Heart left ventricle (tissue), 16 donors: Measurements from ENCODE around the gene TGFB1. TPM values are rescaled to one million over a fixed set of nuclear protein-coding genes. Genes with fewer than 3 reads are reported as not detected.

Source experiments
- ATAC-seq, 4 donors: fragments of 200-7000 bp; cut with Tn5 transposase; one replicate each; pipeline ENCODE4 v1.9.1; 2020 to 2022; ENCODE audit warnings: moderate library complexity in 4 of 4, mild to moderate bottlenecking in 3 of 4, moderate number of reproducible peaks in 1 of 4
- DNase-seq, 5 donors: peaks; one replicate each; pipeline ENCODE4 v3.0.0-alpha.2; 2020
- H3K27ac ChIP-seq, 12 donors: fragments of 200-600 bp; sonication (generic) in 4 of 12; one replicate each; pipeline versions ENCODE4 v1.5.0 to v1.8.0; 2016 to 2022; ENCODE audit warnings: mild to moderate bottlenecking in 2 of 12
- H3K27me3 ChIP-seq, 9 donors: fragments of 200-600 bp; sonication (generic) in 2 of 9; one replicate each; pipeline versions ENCODE4 v1.5.1 to v1.8.0; 2016 to 2022; ENCODE audit warnings: mild to moderate bottlenecking in 3 of 9
- H3K36me3 ChIP-seq, 9 donors: fragments of 200-600 bp; sonication (generic) in 2 of 9; one replicate each; pipeline versions ENCODE4 v1.5.0 to v1.8.0; 2018 to 2022; ENCODE audit warnings: mild to moderate bottlenecking in 2 of 9
- H3K4me1 ChIP-seq, 12 donors: fragments of 200-600 bp; sonication (generic) in 4 of 12; one replicate each; pipeline versions ENCODE4 v1.5.0 to v1.8.0; 2016 to 2022; ENCODE audit warnings: mild to moderate bottlenecking in 3 of 12
- H3K4me3 ChIP-seq, 12 donors: fragments of 200-600 bp; sonication (generic) in 4 of 12; one replicate each; pipeline versions ENCODE4 v1.5.0 to v1.8.0; 2017 to 2022; ENCODE audit warnings: mild to moderate bottlenecking in 9 of 12, moderate library complexity in 4 of 12
- H3K9me3 ChIP-seq, 12 donors: fragments of 200-600 bp; sonication (generic) in 4 of 12; one replicate each; pipeline versions ENCODE4 v1.5.0 to v1.8.0; 2016 to 2022; ENCODE audit warnings: mild to moderate bottlenecking in 1 of 12
- CTCF ChIP-seq, 12 donors: fragments of 200-600 bp; sonication (generic) in 4 of 12; IDR thresholded peaks; one replicate each; pipeline versions ENCODE4 v1.5.0 to v1.8.0; 2018 to 2022; ENCODE audit warnings: antibody characterized with exemption in 12 of 12, mild to moderate bottlenecking in 5 of 12
- POLR2A ChIP-seq, 2 donors: fragments of 450-650 bp; IDR thresholded peaks; one replicate each; pipeline ENCODE4 v1.6.1; 2017; ENCODE audit warnings: antibody characterized with exemption in 2 of 2, mild to moderate bottlenecking in 2 of 2, moderate library complexity in 2 of 2
- WGBS, 4 donors: extraction: QIAGEN DNeasy Blood & Tissue Kit in 2 of 4; methylation state at CpG; one replicate each; pipeline versions ENCODE4 v1.1.5 to v1.1.7; 2013 to 2018; 5-methylcytosine and 5-hydroxymethylcytosine counted together
- intact Hi-C, 10 donors: fragments of 100-400 bp; cut with DNase I; formaldehyde crosslinking; loops; one replicate each; pipeline versions ENCODE4 v1.11.1 to v1.14.2; 2022
- polyA plus RNA-seq, 2 donors: library from polyadenylated mRNA; stranded (reverse); fragments of 200-250 nt; gene quantifications; one replicate each; pipeline ENCODE4 v1.2.3, GENCODE V29; 2013
- total RNA-seq, 9 donors: library from RNA; depleted of rRNA in 2 of 9; stranded (reverse); fragments of >200 nt in 2 of 9; fragmentation: NEBNext Ultra II Directional in 3 of 9; extraction: Animal tissue kit (Norgen Biotek cat#: 25700) in 3 of 9; gene quantifications; one replicate each; pipeline versions ENCODE4 v1.1.0 to v1.2.4, GENCODE V29; 2016 to 2023
- donor health status: ischemic (EF 13 %, LVEDD 7.1; RV severe dilation, severe dysfunction).
- donor health status: healthy with polysubstance abuse.
- donor health status: DM: no; HTN: yes; CAD: no.
- donor health status: DM: no; HTN: no; CAD: no.
- donor health status: ischemic (EF 25% LVEDD 6.9; RV normal size, moderate dysfunction).
- donor health status: ischemic (EF 25% LVEDD 5.7; RV mildly dilated, moderate dysfunction).
- donor health status: healthy.
- donor health status: DM: yes; HTN: yes; CAD: no.
- donor health status: ischemic (EF 35%, LVEDD 5.7; RV mildly dilated, moderate dysfunction).
- donor health status: nonischemic (EF 11% LVEDD 7.7; RV severe dilation, severe dysfunction).
- donor health status: DM: yes; HTN: yes; CAD: no.
- donor health status: PGD.
- donor health status: ischemic (EF 29% LVEDD 5.4; RV normal size, mild dysfunction).
- donor health status: nonischemic (EF 23%, LVEDD 6.1; RV moderate dilation, normal function).

The TGFB1 gene
- total and polyA plus RNA-seq, 11 donors: 9.4 to 68.8 (median 13.9) TPM

GRCh38 chr19:41328157-41328841 lies 25.4 kb downstream of the TGFB1 start:
- Histone ChIP-seq H3K4me3 (peak overlapping the region in 10 of 12 donors; percentile 18 to 49 (median 44)), H3K27me3 (no peaks in the 10 kb centered on the region), H3K4me1 (peaks cover 4 to 91% (median 56%) of the 10 kb centered on the region in 12 donors), H3K27ac (peak overlapping the region; percentile 66 to 95 (median 88)), H3K36me3 (peaks cover 0 to 48% (median 15%) of the 10 kb centered on the region in 9 donors), H3K9me3 (no peaks in the 10 kb centered on the region)
- intact Hi-C loops: loop anchor here in 4 of 10 donors (5.0 to 10.0 kb wide), 3 partner anchors 104 to 237 kb away; no protein-coding TSS in a partner anchor
- WGBS, 4 donors: 51 to 82% (median 63%) methylated on average over 20 to 22 of the region's 22 CpGs
- no peak for DNase-seq
- no peak for ATAC-seq
- no peak for TF ChIP-seq CTCF (IDR thresholded peaks at IDR 0.05)
- TF ChIP-seq POLR2A (IDR thresholded peaks at IDR 0.05): no peak

- H3K9me3 ChIP-seq: no peaks in the 10 kb centered on the region
- peaks cover 4 to 95% (median 63%) of the 10 kb centered on the region in 12 donors for H3K4me1 ChIP-seq
- WGBS, 4 donors: 23 to 42% (median 28%) methylated on average over 24 to 33 of the region's 33 CpGs
- DNase-seq (peak; percentile 78 to 91 (median 84)), ATAC-seq (peak; percentile 8 to 57 (median 38))
- peak overlapping the region; percentile 66 to 95 (median 88) for H3K27ac ChIP-seq
- H3K4me3 ChIP-seq: peak overlapping the region in 10 of 12 donors; percentile 18 to 49 (median 44)
- intact Hi-C loops: loop anchor here in 4 of 10 donors (2.0 to 10.0 kb wide), 5 partner anchors 23 to 237 kb away; partner anchors contain the start of gene TGFB1 (in 2 of the 4)
- H3K27me3 ChIP-seq: no peaks in the 10 kb centered on the region
- TF ChIP-seq CTCF (IDR thresholded peaks at IDR 0.05) (no peak), POLR2A (IDR thresholded peaks at IDR 0.05) (no peak)
- H3K36me3 ChIP-seq: peaks cover 0 to 47% (median 20%) of the 10 kb centered on the region in 9 donors
These were observed 26.1 kb downstream of the TGFB1 start for GRCh38 chr19:41327576-41328156.

DNA sequence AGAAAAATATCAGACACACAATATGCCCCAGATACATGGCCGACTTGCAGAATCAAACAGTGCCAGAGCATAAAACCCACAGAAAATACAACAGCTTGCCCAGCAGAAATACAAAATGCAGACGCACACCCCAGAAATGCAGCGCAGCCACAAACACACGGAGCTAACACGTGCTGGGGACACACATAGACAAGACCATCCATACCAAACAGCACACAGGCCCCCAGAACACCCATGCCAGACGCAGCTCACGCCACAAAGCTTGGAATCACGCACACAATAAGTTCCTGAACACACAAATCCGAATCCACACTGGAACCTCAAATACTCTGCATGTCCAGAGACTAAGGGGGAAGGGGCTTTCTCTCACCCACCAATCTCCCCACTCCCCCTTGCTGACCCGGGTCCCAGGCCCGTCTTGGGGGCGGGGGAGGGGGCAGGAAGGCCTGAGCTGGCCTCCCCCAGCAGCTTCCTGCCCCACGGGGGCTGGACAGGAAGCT lies 26.6 kb downstream of the TGFB1 start:
- intact Hi-C loops: loop anchor here in 4 of 10 donors (2.0 to 10.0 kb wide), 5 partner anchors 24 to 238 kb away; partner anchors contain the start of gene TGFB1 (in 2 of the 4)
- 43 to 63% (median 53%) methylated on average over 9 to 13 of the region's 13 CpGs for WGBS, 4 donors
- Histone ChIP-seq H3K27ac (peak overlapping the region; percentile 66 to 95 (median 88)), H3K36me3 (peaks cover 0 to 47% (median 20%) of the 10 kb centered on the region in 9 donors), H3K4me3 (peak overlapping the region in 10 of 12 donors; percentile 18 to 49 (median 44)), H3K4me1 (peaks cover 4 to 98% (median 68%) of the 10 kb centered on the region in 12 donors), H3K9me3 (no peaks in the 10 kb centered on the region), H3K27me3 (no peaks in the 10 kb centered on the region)
- DNase-seq (no peak), ATAC-seq (no peak)
- TF ChIP-seq POLR2A (IDR thresholded peaks at IDR 0.05): no peak
- TF ChIP-seq CTCF (IDR thresholded peaks at IDR 0.05): no peak
